Mesodermal cell (in vitro differentiated cells): ENCODE measurements around the gene SRRM2.

Experiments used
- H3K27ac ChIP-seq: 2 replicates; pipeline ENCODE4 v1.7.0; 2013; ENCODE audit warnings: mild to moderate bottlenecking, low read depth, low read length, moderate library complexity; ENCODE audit not compliant: severe bottlenecking
- H3K36me3 ChIP-seq: 2 replicates; pipeline ENCODE4 v1.7.1; 2013; ENCODE audit warnings: mild to moderate bottlenecking, low read length, moderate library complexity; ENCODE audit not compliant: control insufficient read depth, insufficient read depth
- H3K4me1 ChIP-seq: one replicate; pipeline ENCODE4 v1.7.1; 2013; ENCODE audit warnings: mild to moderate bottlenecking, low read length; ENCODE audit not compliant: insufficient read depth, control insufficient read depth, poor library complexity, severe bottlenecking
- H3K4me3 ChIP-seq: 2 replicates; pipeline ENCODE4 v1.7.0; 2013; ENCODE audit warnings: low read length, control low read depth, mild to moderate bottlenecking; ENCODE audit not compliant: insufficient read depth, poor library complexity, severe bottlenecking; ENCODE audit errors: extremely low read depth
- H3K9me3 ChIP-seq: 2 replicates; pipeline ENCODE4 v1.7.1; 2013; ENCODE audit warnings: mild to moderate bottlenecking, low read length, moderate library complexity; ENCODE audit not compliant: control insufficient read depth
- WGBS, 2 experiments: methylation state at CpG; one replicate each; pipeline ENCODE4 v1.1.5; 2013; ENCODE audit warnings: missing lambda C conversion rate in 2 of 2; ENCODE audit not compliant: insufficient coverage in 2 of 2; 5-methylcytosine and 5-hydroxymethylcytosine counted together

SRRM2 gene

GRCh38 chr16:2790631-2791030, 38.2 kb downstream of the SRRM2 start:
- no peak overlapping the region for H3K27ac ChIP-seq
- H3K36me3 ChIP-seq, result no peaks in the 10 kb centered on the region
- H3K4me1 ChIP-seq, result peaks cover 2% of the 10 kb centered on the region
- 100% methylated on average over 4 of the region's 5 CpGs; no CpG with 5 or more reads in 1 of the 2 experiments for WGBS, 2 experiments
- no peak overlapping the region for H3K4me3 ChIP-seq
- H3K9me3 ChIP-seq, result no peaks in the 10 kb centered on the region

DNA sequence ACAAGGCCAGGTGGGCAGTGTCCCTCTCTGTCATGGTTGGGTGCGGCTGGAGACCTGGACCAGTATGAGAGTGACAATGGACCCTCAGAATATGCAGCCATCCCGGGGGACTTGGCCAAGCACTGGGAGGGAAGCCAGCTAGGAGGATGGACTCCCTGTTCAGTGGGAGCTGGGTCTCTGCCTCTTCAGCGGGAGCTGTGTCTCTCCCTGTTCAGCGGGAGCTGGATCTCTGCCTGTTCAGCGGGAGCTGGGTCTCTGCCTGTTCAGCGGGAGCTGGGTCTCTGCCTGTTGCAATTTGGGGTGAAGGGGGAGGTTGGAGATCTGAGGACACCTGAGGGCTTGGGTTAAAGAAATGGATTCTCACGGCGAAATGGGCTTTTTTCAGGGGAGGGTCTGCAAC, 38.7 kb downstream of the SRRM2 start:
- Histone ChIP-seq H3K9me3 (no peaks in the 10 kb centered on the region), H3K36me3 (no peaks in the 10 kb centered on the region), H3K4me1 (peaks cover 7% of the 10 kb centered on the region), H3K4me3 (no peak overlapping the region), H3K27ac (no peak overlapping the region)
- 87 to 90% methylated on average over 5 to 8 of the region's 8 CpGs for WGBS, 2 experiments

GRCh38 chr16:2792940-2793339, 40.5 kb downstream of the SRRM2 start:
- no peak overlapping the region for H3K4me3 ChIP-seq
- 78 to 96% methylated on average over 3 to 5 of the region's 10 CpGs for WGBS, 2 experiments
- peaks cover 7% of the 10 kb centered on the region for H3K4me1 ChIP-seq
- H3K9me3 ChIP-seq, result no peaks in the 10 kb centered on the region
- no peak overlapping the region for H3K27ac ChIP-seq
- no peaks in the 10 kb centered on the region for H3K36me3 ChIP-seq

GRCh38 chr16:2795395-2796143, 43.1 kb downstream of the SRRM2 start:
- 79 to 91% methylated on average over 5 of the region's 7 CpGs for WGBS, 2 experiments
- H3K27ac ChIP-seq, result no peak overlapping the region

DNA sequence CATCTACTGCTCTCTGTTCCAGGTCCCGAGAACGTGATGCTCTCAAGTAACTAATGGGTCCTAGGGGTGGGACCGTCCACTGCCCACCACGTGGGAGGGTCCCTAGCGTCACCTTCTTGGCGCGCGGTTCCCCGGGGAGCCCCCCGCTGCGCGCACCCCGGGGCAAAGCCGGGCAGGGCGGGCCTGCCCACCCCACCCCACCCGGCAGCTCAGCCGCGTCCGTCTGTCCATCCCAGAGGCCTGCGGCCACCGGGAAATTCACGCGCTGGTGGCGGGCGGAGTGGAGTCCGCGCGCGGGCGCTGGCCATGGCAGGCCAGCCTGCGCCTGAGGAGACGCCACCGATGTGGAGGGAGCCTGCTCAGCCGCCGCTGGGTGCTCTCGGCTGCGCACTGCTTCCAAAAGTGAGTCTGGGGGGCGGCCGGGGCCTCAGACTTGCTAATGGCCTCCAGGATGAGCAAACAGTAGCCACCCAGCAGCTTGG, 46.3 kb downstream of the SRRM2 start:
- H3K4me3 ChIP-seq, result no peak overlapping the region
- H3K36me3 ChIP-seq, result no peaks in the 10 kb centered on the region
- H3K9me3 ChIP-seq, result peaks cover under 1% of the 10 kb centered on the region
- 96% methylated on average over 26 to 28 of the region's 39 CpGs for WGBS, 2 experiments
- H3K27ac ChIP-seq, result no peak overlapping the region
- H3K4me1 ChIP-seq, result peaks cover 7% of the 10 kb centered on the region

More at GRCh38 chr16:2795395-2796143, 43.1 kb downstream of the SRRM2 start:
- no peaks in the 10 kb centered on the region for H3K9me3 ChIP-seq
- H3K4me3 ChIP-seq, result no peak overlapping the region
- H3K36me3 ChIP-seq, result no peaks in the 10 kb centered on the region
- peaks cover 7% of the 10 kb centered on the region for H3K4me1 ChIP-seq

- WGBS, 2 experiments, result 94 to 95% methylated on average over 10 to 15 of the region's 21 CpGs
- Histone ChIP-seq H3K4me1 (peaks cover 7% of the 10 kb centered on the region), H3K9me3 (peaks cover 6% of the 10 kb centered on the region), H3K36me3 (no peaks in the 10 kb centered on the region), H3K4me3 (no peak overlapping the region), H3K27ac (no peak overlapping the region)
These were observed 46.9 kb downstream of the SRRM2 start for GRCh38 chr16:2799205-2799858.

GRCh38 chr16:2799859-2800226, 47.4 kb downstream of the SRRM2 start:
- Histone ChIP-seq H3K36me3 (no peaks in the 10 kb centered on the region), H3K9me3 (peaks cover 6% of the 10 kb centered on the region), H3K27ac (no peak overlapping the region), H3K4me3 (no peak overlapping the region), H3K4me1 (peaks cover 7% of the 10 kb centered on the region)
- WGBS, 2 experiments, result 86 to 100% methylated on average over 1 of the region's 1 CpG

GRCh38 chr16:2803545-2804195, 51.2 kb downstream of the SRRM2 start:
- Histone ChIP-seq H3K4me3 (no peak overlapping the region), H3K9me3 (peaks cover 6% of the 10 kb centered on the region), H3K27ac (no peak overlapping the region), H3K36me3 (no peaks in the 10 kb centered on the region), H3K4me1 (no peaks in the 10 kb centered on the region)
- WGBS, 2 experiments, result no CpG with 5 or more reads among the region's 3 CpGs

GRCh38 chr16:2804728-2805127, 52.3 kb downstream of the SRRM2 start:
- Histone ChIP-seq H3K36me3 (no peaks in the 10 kb centered on the region), H3K4me1 (no peaks in the 10 kb centered on the region), H3K9me3 (peaks cover 9% of the 10 kb centered on the region), H3K27ac (no peak overlapping the region), H3K4me3 (no peak overlapping the region)
- WGBS, 2 experiments, result 90% methylated on average over 1 of the region's 4 CpGs; no CpG with 5 or more reads in 1 of the 2 experiments

GRCh38 chr16:2806286-2806685, 53.8 kb downstream of the SRRM2 start:
- H3K27ac ChIP-seq, result no peak overlapping the region
- no peak overlapping the region for H3K4me3 ChIP-seq
- no peaks in the 10 kb centered on the region for H3K36me3 ChIP-seq
- peaks cover 9% of the 10 kb centered on the region for H3K9me3 ChIP-seq
- WGBS, 2 experiments, result 88 to 94% methylated on average over 4 of the region's 5 CpGs
- H3K4me1 ChIP-seq, result no peaks in the 10 kb centered on the region
